Measurements from ENCODE around the gene SEPSECS. TPM values are rescaled to one million over a fixed set of nuclear protein-coding genes. Genes with fewer than 3 reads are reported as not detected.
"Not testable (repeated sequence)": the region's sequence is repeated elsewhere in the genome, so short reads cannot be mapped to it uniquely, and the experiment has no call there.

The SEPSECS gene
- total RNA-seq, 1 experiment from 2014 or later, result 9.1 TPM

DNA sequence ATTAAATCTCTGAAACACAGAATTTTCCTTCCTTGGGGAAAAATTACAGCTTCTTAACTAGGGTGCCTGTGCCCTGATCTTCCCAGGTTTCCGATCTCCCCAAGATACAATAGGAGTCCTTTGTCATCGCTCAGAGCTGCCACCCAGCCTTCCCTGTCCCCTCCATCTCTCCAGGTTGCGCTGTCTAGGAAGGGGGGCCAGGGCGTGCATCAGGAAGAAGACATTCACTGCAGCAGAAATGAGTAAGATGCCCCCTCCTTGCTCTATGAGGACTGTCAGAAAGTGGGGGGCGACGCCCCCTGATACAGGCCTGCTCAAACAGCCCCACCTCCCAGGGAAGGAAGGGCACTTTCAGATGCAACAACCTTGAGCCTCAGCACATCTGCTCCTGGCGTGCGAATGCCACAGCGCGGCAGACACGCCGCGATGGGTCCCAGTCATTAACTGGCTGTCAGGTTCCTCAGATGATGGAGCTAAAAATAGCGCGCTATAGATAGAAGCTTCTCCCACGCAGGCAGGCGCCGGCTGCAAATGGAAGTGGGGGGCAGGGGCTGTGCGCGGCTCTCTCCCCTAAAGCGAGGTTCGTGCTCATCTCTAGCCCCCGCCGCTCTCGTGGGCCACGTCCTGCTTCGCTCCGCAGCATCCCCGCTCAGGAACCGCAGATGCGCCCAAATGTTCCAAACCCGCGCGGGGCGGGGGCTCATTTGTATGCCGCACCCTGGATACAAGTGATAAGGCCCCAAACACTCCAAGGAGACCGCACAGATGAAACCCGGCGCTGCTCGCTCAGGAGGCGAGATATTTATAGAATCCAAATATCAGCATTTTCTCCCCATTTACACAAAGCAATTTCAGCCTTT, 71.9 kb downstream of the SEPSECS start:
- DNase-seq, result no peak
- no peaks in the 10 kb centered on the region for H3K36me3 ChIP-seq (ENCODE audit: low read depth)
- BruUV-seq (replicated peaks), result no TSS peak
- intact Hi-C loops (cut with micrococcal nuclease; ENCODE audit: unreplicated experiment), result no loop called here
- no peak overlapping the region for H2AFZ ChIP-seq
- H4K20me1 ChIP-seq (ENCODE audit: insufficient read depth), result no peaks in the 10 kb centered on the region
- no peaks in the 10 kb centered on the region for H3F3A ChIP-seq (ENCODE audit: insufficient read depth, low read depth)
- no peaks in the 10 kb centered on the region for H3K79me2 ChIP-seq (ENCODE audit: low read depth)
- H3K27me3 ChIP-seq (ENCODE audit: insufficient read depth, low read depth), result peaks cover 29% of the 10 kb centered on the region; the same call in 1 of the 2 replicates
- H3K9me3 ChIP-seq (ENCODE audit: insufficient read depth, low read depth), result no peaks in the 10 kb centered on the region
- no peaks in the 10 kb centered on the region for H3K9me2 ChIP-seq (ENCODE audit: insufficient read depth)
- H3K4me1 ChIP-seq (replicated peaks; ENCODE audit: insufficient read depth), result no peaks in the 10 kb centered on the region
- H3K27ac ChIP-seq, result no peak overlapping the region
- no peak for TF ChIP-seq EZH2 (IDR thresholded peaks at IDR 0.05; ENCODE audit: low read depth)
- TF ChIP-seq, protein P1, sequence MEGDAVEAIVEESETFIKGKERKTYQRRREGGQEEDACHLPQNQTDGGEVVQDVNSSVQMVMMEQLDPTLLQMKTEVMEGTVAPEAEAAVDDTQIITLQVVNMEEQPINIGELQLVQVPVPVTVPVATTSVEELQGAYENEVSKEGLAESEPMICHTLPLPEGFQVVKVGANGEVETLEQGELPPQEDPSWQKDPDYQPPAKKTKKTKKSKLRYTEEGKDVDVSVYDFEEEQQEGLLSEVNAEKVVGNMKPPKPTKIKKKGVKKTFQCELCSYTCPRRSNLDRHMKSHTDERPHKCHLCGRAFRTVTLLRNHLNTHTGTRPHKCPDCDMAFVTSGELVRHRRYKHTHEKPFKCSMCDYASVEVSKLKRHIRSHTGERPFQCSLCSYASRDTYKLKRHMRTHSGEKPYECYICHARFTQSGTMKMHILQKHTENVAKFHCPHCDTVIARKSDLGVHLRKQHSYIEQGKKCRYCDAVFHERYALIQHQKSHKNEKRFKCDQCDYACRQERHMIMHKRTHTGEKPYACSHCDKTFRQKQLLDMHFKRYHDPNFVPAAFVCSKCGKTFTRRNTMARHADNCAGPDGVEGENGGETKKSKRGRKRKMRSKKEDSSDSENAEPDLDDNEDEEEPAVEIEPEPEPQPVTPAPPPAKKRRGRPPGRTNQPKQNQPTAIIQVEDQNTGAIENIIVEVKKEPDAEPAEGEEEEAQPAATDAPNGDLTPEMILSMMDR (conservative IDR thresholded peaks at IDR 0.05), result no peak
- ChIA-PET CTCF (no interaction called here), POLR2A (ENCODE audit: unreplicated experiment) (no interaction called here)
- H3K4me2 ChIP-seq, result no peak overlapping the region
- H3K4me3 ChIP-seq, result no peak overlapping the region

DNA sequence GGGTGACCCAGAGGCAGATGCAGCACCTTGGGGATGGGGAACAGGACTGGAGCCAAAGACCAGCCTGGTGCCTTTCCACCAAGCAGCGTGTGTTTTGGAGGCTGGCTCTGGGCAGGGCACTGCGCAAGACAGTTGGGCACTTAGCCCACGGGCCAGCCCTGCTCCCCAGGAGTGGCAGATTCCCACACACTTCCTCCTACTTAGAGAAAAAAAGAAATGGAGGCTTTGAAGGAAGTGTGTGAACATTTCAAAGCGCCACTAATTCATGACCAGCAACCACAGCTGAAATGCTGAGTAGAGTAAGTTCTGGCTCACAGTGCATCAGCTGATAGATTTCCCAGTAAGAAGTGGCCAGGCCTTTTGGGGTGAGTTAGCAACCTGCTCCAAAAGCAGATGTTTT, 74.6 kb downstream of the SEPSECS start:
- Histone ChIP-seq H4K20me1 (ENCODE audit: insufficient read depth) (no peaks in the 10 kb centered on the region), H3K4me1 (replicated peaks; ENCODE audit: insufficient read depth) (no peaks in the 10 kb centered on the region), H3F3A (ENCODE audit: insufficient read depth, low read depth) (no peaks in the 10 kb centered on the region), H2AFZ (no peak overlapping the region), H3K4me3 (no peak overlapping the region), H3K9me2 (ENCODE audit: insufficient read depth) (no peaks in the 10 kb centered on the region), H3K27ac (no peak overlapping the region), H3K36me3 (ENCODE audit: low read depth) (no peaks in the 10 kb centered on the region), H3K9me3 (ENCODE audit: insufficient read depth, low read depth) (no peaks in the 10 kb centered on the region), H3K79me2 (ENCODE audit: low read depth) (no peaks in the 10 kb centered on the region), H3K27me3 (ENCODE audit: insufficient read depth, low read depth) (peaks cover 44% of the 10 kb centered on the region; the same call in 1 of the 2 replicates), H3K4me2 (no peak overlapping the region)
- CTCF ChIA-PET, result no interaction called here
- POLR2A ChIA-PET (ENCODE audit: unreplicated experiment), result no interaction called here
- intact Hi-C loops (cut with micrococcal nuclease; ENCODE audit: unreplicated experiment), result no loop called here
- TF ChIP-seq, protein P1 (conservative IDR thresholded peaks at IDR 0.05), result no peak
- no peak for TF ChIP-seq EZH2 (IDR thresholded peaks at IDR 0.05; ENCODE audit: low read depth)
- no peak for DNase-seq
- BruUV-seq (replicated peaks), result no TSS peak

DNA sequence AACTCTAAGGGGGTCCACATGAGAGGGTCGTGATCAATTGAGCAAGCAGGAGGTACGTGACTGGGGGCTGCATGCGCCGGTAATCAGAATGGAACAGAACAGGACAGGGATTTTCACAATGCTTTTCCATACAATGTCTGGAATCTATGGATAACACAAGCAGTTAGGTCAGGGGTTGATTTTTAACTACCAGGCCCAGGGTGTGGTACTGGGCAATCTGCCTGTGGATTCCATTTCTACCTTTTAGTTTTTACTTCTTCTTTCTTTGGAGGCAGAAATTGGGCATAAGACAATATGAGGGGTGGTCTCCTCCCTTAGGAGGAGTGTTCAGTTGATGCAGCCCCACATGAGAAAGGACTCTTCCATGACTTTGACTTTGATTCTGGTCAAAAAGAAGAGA, 76.8 kb downstream of the SEPSECS start:
- intact Hi-C loops (cut with micrococcal nuclease; ENCODE audit: unreplicated experiment); H3K9me3 ChIP-seq (ENCODE audit: insufficient read depth, low read depth); POLR2A ChIA-PET (ENCODE audit: unreplicated experiment); CTCF ChIA-PET; H3K4me1 ChIP-seq (replicated peaks; ENCODE audit: insufficient read depth); H3K4me3 ChIP-seq; H3K79me2 ChIP-seq (ENCODE audit: low read depth); H3K36me3 ChIP-seq (ENCODE audit: low read depth); H3K27ac ChIP-seq; BruUV-seq (replicated peaks); H3F3A ChIP-seq (ENCODE audit: insufficient read depth, low read depth); H2AFZ ChIP-seq; H3K4me2 ChIP-seq; DNase-seq; H3K9me2 ChIP-seq (ENCODE audit: insufficient read depth); H4K20me1 ChIP-seq (ENCODE audit: insufficient read depth): not testable (repeated sequence)
- H3K27me3 ChIP-seq (ENCODE audit: insufficient read depth, low read depth), result peaks cover 38% of the 10 kb centered on the region; the same call in 1 of the 2 replicates
